K562 (cell line): ENCODE results near the gene CCDC171.

Source experiments
- HDAC2 ChIP-seq: fragments of 450-650 bp; IDR thresholded peaks from 2 replicates; pipeline ENCODE4 v1.6.1; 2016; ENCODE audit warnings: mild to moderate bottlenecking
- POLR2A ChIP-seq: fragments of 450-650 bp; conservative IDR thresholded peaks from 2 replicates; pipeline ENCODE4 v1.6.1; 2016
- POLR2AphosphoS5 ChIP-seq: IDR thresholded peaks from 2 replicates; pipeline ENCODE4 v1.6.1; 2011; ENCODE audit warnings: mild to moderate bottlenecking, low read depth, low read length, moderate library complexity; ENCODE audit not compliant: control insufficient read depth, insufficient read depth
- RCOR1 ChIP-seq, 2 experiments: IDR thresholded peaks; 2 replicates each; pipeline ENCODE4 v1.6.1; 2012; ENCODE audit warnings: low read depth in 2 of 2, low read length in 2 of 2, borderline replicate concordance in 1 of 2, improper control_type of control experiment in 1 of 2
- SMARCA4 ChIP-seq: fragments of 450-650 bp; IDR thresholded peaks from 2 replicates; pipeline ENCODE4 v1.6.1; 2016
- TAF1 ChIP-seq: IDR thresholded peaks from 2 replicates; pipeline ENCODE4 v1.6.1; 2011; ENCODE audit warnings: mild to moderate bottlenecking, low read length, moderate library complexity; ENCODE audit not compliant: insufficient read depth, control insufficient read depth, severe bottlenecking; ENCODE audit errors: extremely low read depth
- ZNF551 ChIP-seq: fragments of 250-450 bp; sonication (Bioruptor Pico); IDR thresholded peaks from 2 replicates; pipeline ENCODE4 v1.5.0; 2021; ENCODE audit warnings: mild to moderate bottlenecking, moderate library complexity
- ZNF699 ChIP-seq: fragments of 250-450 bp; sonication (Bioruptor Pico); IDR thresholded peaks from 2 replicates; pipeline ENCODE4 v1.8.0; 2021; ENCODE audit warnings: mild to moderate bottlenecking, moderate library complexity; ENCODE audit not compliant: insufficient replicate concordance
- ZZZ3 ChIP-seq: fragments of 450-650 bp; IDR thresholded peaks from 2 replicates; pipeline ENCODE4 v1.6.1; 2016; ENCODE audit warnings: antibody characterized with exemption, mild to moderate bottlenecking, moderate library complexity
- TF ChIP-seq, protein P1 (sequence below), 3 experiments: IDR thresholded peaks in 2 of 3; conservative IDR thresholded peaks in 1 of 3; 2 replicates each; pipeline ENCODE4 v1.5.1; 2011 to 2012; ENCODE audit warnings: low read length in 3 of 3, mild to moderate bottlenecking in 3 of 3, control low read depth in 2 of 3, improper control_type of control experiment in 1 of 3, inconsistent platforms in 1 of 3, low read depth in 1 of 3, mixed read lengths in 1 of 3, moderate library complexity in 1 of 3; ENCODE audit not compliant: insufficient read depth in 2 of 3
- TF ChIP-seq, protein P2 (sequence below): sonication (generic); formaldehyde crosslinking; IDR thresholded peaks from 2 replicates; pipeline ENCODE4 v1.8.1; 2023; ENCODE audit warnings: mild to moderate bottlenecking, missing genetic modification reagents, moderate library complexity
- TF ChIP-seq, protein P3 (sequence below): IDR thresholded peaks from 3 replicates; pipeline ENCODE4 v1.6.1; 2011; ENCODE audit warnings: borderline replicate concordance, mild to moderate bottlenecking; ENCODE audit not compliant: insufficient read length, insufficient read depth
- TF ChIP-seq, protein P4 (sequence below), 2 experiments: IDR thresholded peaks in 1 of 2; conservative IDR thresholded peaks in 1 of 2; 2 replicates each; pipeline ENCODE4 v1.6.1; 2016; ENCODE audit warnings: low read depth in 2 of 2, mild to moderate bottlenecking in 1 of 2, missing compliant biosample characterization in 1 of 2, missing genetic modification characterization in 1 of 2, moderate library complexity in 1 of 2

DNA sequence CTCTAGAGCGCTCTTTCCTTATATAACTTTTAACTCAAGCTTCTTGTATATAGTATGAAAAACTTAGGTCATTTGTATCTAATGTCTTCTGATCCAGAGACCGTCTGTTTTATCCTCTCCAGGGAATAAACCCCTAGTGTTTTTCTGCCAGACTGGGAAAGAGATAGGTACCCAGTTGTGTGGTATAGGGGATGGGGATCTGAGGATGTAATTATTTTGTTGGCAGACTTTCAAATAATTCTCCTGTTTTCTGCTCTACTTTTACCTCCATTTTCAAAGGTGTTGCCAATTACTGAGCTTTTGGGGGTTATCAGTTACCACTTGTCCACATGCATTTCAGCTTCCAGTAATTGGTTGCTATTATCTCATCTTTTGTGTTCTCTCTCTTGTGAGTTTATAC, 17.9 kb downstream of the CCDC171 start:
- TF ChIP-seq, protein P1, sequence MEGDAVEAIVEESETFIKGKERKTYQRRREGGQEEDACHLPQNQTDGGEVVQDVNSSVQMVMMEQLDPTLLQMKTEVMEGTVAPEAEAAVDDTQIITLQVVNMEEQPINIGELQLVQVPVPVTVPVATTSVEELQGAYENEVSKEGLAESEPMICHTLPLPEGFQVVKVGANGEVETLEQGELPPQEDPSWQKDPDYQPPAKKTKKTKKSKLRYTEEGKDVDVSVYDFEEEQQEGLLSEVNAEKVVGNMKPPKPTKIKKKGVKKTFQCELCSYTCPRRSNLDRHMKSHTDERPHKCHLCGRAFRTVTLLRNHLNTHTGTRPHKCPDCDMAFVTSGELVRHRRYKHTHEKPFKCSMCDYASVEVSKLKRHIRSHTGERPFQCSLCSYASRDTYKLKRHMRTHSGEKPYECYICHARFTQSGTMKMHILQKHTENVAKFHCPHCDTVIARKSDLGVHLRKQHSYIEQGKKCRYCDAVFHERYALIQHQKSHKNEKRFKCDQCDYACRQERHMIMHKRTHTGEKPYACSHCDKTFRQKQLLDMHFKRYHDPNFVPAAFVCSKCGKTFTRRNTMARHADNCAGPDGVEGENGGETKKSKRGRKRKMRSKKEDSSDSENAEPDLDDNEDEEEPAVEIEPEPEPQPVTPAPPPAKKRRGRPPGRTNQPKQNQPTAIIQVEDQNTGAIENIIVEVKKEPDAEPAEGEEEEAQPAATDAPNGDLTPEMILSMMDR (IDR thresholded peaks at IDR 0.05 in 2 of 3, conservative IDR thresholded peaks at IDR 0.05 in 1 of 3; ENCODE audit: insufficient read depth in 2 of 3, low read depth in 1 of 3, low read length in 3 of 3), result no peak
- TF ChIP-seq ZNF551 (CRISPR knock-in tag) (no peak), SMARCA4 (no peak), POLR2A (no peak), POLR2AphosphoS5 (no peak), TAF1 (no peak), RCOR1 (IDR thresholded peaks at IDR 0.05; ENCODE audit: borderline replicate concordance in 1 of 2, low read depth in 2 of 2, low read length in 2 of 2) (no peak), ZNF699 (CRISPR knock-in tag) (no peak), HDAC2 (no peak), ZZZ3 (no peak)
- TF ChIP-seq, protein P2, sequence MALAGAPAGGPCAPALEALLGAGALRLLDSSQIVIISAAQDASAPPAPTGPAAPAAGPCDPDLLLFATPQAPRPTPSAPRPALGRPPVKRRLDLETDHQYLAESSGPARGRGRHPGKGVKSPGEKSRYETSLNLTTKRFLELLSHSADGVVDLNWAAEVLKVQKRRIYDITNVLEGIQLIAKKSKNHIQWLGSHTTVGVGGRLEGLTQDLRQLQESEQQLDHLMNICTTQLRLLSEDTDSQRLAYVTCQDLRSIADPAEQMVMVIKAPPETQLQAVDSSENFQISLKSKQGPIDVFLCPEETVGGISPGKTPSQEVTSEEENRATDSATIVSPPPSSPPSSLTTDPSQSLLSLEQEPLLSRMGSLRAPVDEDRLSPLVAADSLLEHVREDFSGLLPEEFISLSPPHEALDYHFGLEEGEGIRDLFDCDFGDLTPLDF (CRISPR knock-in tag), result no peak
- TF ChIP-seq, protein P3, sequence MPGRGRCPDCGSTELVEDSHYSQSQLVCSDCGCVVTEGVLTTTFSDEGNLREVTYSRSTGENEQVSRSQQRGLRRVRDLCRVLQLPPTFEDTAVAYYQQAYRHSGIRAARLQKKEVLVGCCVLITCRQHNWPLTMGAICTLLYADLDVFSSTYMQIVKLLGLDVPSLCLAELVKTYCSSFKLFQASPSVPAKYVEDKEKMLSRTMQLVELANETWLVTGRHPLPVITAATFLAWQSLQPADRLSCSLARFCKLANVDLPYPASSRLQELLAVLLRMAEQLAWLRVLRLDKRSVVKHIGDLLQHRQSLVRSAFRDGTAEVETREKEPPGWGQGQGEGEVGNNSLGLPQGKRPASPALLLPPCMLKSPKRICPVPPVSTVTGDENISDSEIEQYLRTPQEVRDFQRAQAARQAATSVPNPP, result no peak
- TF ChIP-seq, protein P4, sequence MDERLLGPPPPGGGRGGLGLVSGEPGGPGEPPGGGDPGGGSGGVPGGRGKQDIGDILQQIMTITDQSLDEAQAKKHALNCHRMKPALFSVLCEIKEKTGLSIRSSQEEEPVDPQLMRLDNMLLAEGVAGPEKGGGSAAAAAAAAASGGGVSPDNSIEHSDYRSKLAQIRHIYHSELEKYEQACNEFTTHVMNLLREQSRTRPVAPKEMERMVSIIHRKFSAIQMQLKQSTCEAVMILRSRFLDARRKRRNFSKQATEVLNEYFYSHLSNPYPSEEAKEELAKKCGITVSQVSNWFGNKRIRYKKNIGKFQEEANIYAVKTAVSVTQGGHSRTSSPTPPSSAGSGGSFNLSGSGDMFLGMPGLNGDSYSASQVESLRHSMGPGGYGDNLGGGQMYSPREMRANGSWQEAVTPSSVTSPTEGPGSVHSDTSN (CRISPR knock-in tag; IDR thresholded peaks at IDR 0.05; ENCODE audit: low read depth), result no peak
- TF ChIP-seq, protein P4 (tag; conservative IDR thresholded peaks at IDR 0.05; ENCODE audit: low read depth), result no peak
